Activated CD4-positive, CD25-positive, alpha-beta regulatory T cell treated with anti-CD3 and anti-CD28 coated beads, Interleukin-2, amount 50 U/mL, for 16 hours (primary cell): Measurements from ENCODE around the gene NABP1.

Experiments
- DNase-seq: peaks from one replicate; pipeline ENCODE4 v3.0.0-alpha.2; 2020; ENCODE audit warnings: low read depth, low spot score

NABP1 gene

DNA sequence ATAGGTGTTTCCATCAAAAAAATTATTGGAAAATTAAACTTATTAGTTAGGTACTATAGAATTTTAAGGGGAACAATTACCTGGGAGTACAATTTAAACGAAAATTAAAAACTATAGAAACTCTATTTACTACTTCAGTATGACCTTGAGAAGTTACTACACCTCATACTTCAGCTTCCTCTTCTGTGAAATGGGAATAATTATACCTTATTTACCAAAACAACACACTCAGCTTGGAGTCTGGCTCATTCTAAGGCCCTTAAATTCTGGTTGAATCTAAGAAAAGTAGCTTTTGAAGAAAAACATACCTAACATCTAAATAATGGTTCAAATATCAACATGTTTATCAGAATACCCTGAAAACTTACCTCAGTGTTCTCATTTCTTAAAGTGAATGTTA, 2.7 kb downstream of the NABP1 start:
- no peak for DNase-seq

DNA sequence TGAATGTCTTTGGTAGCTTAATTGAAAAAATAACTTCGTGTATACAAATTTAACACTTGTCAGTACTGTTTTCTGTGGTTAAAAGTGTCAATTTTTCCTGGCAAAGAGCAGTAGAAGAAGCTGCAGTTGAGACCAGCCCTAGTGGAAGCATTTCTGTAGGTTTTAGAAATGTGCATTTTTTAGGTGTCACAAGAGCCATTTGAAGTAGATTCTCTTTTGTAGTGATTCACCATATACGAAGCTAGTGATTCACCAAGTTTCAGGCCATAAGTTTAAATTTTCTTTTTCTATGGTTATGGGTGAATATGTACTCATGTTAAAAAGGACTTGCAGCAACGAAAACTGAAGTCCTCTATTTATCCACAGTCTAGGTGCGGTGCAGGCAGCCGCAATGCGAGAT, 4.2 kb downstream of the NABP1 start:
- no peak for DNase-seq

DNA sequence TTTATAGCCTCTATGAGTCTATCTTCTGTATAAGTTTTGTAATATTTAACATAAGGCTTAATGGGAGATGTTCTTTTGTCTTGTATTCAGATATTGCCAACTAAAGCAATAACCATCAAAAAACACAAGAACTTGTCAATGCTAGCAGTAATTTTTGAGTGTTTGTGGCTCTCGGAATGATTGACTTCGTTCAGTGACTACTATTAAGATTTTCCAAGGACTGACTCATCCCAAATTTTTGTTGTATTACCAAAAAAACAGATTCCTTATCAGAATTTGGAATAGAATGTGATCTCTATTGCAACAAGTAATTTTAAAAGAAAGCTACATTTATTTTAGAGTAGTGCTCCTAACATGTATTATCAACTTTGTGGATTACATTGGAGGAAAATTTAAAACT, 8.1 kb downstream of the NABP1 start:
- DNase-seq = no peak

DNA sequence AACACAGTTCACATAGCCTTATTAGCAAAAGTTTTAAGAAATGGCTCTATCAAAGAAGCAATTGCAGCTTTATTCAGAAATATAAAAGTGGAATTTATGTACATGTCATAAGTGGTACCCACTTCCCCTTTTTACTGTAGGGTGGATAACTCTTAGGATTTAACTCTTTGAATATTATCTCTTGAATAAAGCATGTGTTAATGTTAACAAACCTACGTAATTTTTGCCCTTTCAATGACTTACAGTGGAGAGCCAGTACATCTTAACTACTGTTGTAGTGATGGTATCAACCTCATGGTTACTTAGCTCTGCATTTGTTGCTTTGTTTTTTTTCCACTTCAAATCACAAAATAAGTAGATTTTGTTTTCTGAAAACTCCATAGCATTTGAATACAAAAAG, 8.8 kb downstream of the NABP1 start:
- no peak for DNase-seq

DNA sequence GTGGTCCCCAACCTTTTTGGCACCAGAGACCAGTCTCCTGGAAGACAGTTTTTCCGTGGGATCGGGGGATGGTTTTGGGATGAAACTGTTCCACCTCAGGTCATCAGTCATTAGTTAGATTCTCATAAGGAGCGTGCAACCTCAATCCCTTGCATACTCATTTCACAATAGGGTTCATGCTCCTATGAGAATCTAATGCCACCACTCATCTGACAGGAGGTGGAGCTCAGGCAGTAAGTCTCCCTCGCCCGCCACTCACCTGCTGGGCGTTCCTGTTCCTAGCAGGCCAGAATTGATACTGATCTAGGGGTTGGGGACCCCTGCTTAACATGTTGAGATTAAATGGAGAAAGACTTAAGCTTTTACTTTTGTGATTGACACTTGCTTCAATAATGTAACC, 9.9 kb downstream of the NABP1 start:
- DNase-seq = no peak

DNA sequence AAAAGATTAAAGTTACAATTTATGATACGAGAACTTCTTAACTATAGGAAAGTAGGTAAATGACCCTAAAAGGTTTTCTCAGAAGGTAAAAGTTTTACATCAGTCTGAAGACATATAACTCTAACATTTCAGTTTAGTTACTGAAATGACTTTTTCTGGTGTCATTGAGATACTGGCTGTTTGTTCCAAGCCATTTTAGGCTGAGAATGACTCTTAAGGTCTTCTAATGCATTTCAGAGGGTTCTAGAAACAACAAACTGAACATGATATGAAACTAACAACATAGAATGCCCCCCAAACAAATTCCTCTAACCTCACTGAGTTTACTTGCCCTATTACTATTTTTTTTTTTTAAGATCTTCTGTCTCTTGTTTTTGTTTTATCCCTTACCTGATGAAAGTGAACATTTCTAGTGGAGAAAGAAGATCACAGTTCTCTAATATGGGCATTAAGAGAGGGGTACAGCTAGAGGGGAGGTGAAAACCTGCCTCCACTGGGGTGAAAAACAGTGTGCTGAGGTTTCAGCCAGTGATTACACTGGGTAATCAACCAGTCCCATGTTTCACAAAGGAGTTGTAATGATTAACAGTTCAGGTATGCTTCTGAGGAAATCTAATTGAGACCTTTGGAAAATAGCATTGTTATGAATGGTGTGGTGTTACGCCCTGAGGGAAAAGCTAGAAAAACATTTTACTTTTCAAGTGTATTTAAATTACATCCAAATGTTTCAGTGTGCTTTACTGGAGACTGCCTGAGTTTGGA, 11.2 kb downstream of the NABP1 start:
- DNase-seq = no peak

DNA sequence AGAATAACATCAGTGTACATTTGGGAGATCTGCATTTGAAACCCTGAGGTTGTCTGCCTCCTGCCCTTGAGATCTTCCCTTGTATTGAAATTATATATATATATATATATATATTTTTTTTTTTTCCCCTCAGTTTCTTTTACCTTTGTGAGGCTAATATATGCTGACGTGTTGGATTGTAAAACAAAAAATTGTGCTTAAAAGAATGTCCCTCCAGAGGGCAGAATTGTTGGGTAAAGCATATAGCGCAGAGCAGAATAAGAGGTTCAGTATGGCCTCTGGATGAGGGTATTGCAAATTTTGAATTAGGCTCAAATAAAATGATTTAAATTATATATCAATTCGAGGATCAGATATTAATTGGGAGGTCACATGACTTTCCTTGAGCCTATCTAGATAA, 12.4 kb downstream of the NABP1 start:
- DNase-seq = no peak

DNA sequence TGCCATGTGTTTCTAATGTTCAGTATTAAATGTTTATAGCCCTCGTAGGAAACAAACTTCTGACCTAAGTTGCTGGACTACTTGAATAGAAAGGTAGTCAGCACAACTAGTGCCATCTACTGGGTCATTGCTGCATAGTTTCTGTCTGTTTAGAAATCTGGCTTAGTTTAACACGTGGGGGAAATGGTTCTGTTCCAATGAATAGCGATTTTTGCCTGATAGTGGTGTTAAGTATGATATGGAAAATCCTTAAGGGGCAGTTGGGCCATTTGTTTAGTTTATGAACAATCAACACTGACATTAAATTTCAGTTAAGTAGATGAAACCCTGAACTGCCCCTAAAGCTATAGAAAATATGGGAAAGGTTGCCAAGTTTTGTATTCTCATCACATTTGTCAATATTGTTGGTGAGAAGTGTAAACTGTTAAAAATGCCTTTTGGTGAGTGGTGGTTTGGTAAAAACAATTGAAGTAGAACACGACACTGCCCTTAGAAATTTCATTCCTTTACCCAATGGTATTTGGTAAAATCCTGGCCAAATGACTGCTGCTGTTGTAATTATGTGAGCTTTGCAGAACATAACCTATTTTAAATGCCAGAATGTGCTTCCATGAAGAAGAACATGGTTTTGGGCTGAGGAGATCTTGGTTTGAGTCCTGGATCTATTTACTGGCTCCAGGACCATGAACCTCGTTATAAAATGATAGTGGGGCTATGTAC, 13.2 kb downstream of the NABP1 start:
- peak; percentile 41 for DNase-seq

DNA sequence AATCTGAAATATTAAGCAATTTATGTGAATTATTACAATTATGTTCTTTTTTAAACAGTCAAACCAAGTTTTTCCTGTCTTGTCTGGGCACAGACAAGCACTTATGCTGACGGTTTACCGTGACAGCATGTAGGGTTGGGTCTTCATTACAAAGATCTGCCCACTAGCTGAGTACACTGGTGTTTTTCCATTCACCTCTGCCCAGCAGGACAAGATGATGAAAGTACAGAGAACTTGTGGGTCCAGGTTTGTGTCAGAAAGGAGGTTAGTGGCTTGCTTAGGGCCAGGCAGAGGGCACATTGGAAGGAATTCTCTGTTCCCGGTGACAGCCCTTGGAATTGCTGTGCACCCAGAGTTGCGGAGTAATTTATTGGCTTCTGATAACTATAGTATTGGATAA, 14.0 kb downstream of the NABP1 start:
- DNase-seq = no peak

DNA sequence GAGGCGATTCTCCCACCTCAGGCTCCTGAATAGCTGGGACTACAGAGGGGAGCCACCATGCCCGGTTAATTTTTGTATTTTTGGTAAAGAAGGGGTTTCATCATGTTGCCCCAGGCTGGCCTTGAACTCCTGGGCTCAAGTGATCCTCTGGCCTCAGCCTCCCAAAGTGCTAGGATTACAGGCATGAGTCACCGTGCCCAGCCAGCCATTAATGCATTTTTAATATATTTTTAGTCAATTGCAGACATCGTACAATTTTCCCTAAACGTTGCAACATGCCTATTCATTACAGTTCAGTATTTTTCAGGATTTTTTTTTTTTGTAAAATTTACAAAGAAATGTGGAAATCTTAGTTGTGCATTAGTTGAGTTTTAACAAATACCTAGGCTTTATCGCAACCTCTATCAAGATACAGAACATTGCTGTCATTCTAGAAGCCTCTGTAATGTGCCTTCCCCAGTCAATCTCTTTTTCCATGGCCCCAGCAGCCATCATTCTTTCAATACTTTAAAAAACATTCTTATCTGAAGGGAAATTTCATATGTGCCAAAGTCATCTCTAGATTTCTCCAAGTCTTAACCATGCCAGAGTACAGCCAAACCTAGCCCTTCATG, 14.7 kb downstream of the NABP1 start:
- no peak for DNase-seq

DNA sequence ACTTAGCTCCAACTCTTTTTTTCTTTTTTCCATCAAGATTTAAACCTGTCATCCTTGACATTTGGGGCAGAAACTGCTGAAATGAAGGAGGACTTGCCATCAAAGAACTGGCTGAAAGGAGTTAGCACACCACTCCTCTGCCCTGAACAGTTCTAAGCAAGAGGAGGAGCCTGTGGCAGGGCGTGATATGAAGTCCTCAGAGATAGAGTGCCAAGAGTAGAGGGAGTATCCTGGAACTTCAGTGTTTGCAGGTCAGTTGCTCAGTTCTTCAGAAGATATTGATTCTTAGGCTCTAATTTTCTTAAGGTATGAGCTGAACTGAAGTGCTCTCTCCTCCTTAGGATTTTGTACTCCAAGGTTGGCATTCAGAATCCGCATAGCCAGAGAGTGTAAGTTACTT, 15.2 kb downstream of the NABP1 start:
- no peak for DNase-seq

DNA sequence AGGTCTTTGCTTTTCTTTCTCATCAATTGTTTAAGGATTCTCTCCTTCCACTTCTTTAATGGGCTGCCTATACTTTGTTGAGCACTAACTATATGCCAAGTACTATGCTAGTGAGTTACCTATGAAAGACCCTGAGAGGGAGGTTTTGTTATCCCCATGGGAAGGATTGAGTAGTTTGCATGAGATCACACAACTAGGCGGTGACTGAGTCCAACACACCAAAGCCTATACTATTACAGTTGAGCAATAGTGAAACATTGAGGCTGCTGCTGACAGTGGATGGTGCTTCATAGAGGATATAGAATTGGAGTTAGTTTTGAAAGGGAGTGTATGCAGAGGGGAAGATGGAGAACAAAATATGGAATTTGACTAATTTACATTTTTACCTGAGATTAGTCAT, 15.8 kb downstream of the NABP1 start:
- DNase-seq = no peak

DNA sequence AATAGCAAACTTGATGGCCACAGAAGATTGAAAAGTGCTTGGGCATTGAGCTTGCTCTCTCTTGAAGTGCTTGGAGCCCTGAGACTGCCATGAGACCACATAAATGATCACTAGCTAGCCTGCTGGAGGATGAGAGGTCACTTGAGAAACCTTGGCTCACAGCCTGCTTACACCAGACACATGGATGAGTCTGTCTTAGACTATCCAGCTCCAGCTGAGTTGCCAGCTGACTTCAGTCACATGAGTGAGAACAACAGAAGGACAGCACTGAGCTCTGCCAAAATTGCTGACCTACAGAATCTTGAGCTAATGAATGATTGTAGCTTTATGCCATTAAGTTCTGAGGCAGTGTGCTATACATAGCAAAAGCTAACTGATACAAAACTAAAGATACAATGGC, 18.1 kb downstream of the NABP1 start:
- DNase-seq = no peak

DNA sequence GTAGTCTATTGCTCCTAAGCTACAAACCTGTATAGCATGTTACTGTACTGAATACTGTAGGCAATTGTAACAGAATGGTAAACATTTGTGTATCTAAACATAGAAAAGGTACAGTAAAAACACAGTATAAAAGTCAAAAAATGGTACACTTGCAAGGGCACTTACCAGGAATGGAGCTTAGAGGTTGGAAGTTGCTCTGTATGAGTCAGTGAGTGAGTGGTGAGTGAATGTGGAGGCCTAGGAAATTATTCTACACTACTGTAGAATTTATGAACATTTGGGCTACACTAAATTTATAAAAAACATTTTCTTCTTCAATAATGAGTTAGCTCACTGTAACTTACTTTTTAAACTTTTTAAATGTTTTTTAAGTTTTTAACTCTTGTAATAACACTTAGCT, 19.0 kb downstream of the NABP1 start:
- no peak for DNase-seq

DNA sequence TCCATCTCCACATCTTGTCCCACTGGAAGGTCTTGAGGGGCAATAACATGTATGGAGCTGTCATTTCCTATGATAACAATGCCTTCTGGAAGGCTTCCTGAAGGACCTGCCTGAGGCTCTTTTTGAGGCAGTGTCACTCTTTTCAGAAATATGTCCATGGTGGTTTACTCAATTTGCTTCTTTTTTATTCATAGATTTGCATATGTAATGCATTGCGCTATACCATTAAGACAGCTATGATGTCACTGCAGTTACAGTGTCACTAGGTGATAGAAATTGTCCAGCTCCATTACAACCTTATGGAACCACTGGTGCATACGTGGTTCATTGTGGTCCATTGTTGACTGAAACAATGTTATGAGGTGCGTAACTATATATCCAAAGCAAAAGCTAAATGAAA, 19.9 kb downstream of the NABP1 start:
- no peak for DNase-seq

DNA sequence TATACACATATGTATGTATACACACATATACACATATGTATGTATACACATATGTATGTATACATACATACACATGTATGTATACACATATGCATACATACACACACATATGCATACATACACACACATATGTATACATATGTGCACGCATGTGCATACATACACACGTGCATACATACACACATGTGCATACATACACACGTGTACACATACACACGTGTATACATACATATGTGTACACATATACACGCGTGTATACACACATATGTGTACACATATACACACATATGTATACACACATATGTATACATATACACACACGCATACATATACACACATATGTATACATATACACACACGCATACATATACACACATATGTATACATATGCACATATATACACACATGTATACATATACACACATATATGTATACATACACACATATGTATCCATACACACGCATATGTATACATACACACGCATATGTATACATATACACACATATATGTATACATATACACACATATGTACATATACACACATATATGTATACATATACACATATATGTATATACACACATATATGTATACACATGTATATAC, 21.5 kb downstream of the NABP1 start:
- DNase-seq = no peak

DNA sequence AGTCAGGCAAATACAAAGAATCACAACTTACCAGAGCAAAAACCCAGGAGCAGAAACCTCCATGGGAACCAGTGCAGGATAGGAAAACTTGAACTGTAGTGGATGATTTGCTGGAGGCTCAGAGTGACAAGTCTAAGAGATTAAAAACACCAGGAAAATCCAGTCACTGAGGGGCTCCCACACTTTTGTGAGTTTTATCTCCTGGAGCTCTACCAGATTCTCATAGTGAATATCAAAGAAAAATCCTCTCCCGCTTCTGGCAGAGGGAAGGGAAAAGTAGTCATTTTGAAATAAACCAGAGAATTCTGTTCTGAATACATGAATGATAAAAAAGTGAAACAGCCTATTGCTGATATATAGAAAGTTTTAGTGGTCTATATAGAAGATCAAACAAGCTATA, 23.1 kb downstream of the NABP1 start:
- DNase-seq = no peak

DNA sequence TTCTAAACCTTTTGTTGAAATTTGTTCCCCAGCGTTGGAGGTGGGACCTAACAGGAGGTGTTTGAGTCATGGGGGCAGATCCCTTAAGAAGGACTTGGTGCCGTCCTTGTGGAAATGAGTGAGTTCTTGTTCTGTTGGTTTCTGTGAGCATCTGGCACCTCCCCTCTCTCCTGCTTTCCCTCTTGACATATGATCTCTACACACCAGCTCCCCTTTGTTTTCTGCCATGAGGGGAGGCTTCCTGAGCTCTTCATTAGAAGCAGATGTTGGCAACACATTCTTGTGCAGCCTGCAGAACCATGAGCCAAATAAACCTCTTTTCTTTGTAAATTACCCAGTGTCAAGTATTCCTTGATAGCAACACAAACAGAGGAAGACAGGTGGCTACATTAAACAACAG, 23.8 kb downstream of the NABP1 start:
- no peak for DNase-seq

DNA sequence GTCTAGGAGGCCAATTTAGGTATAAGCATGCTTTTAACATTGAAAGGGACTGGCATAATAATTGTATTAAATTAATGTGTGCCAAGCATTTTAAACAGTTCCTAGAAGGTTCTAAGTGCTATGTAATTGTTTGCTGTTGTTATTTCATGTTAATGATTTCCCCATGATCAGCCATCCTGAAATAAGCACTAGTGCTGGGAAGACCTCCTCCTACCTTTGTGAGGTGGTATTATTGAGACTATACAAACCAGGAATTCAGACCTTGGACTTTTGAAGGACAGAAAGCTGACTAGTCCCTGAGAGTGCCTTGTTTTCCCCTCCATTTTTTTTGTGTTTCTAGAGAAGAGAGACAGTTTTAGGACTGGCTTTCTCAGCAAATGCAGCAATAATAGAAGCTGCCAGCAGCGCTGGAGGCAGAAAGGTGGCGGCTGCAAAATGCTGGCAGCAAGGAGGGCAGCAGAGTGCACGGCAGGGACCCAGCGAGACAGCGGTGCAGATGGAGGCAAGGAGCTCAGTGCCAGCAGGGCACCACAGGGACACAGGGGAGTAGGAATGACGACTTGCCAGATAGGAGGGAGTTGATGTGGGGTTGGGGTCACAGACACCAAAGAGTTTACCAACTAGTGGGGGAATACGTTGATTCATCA, 25.3 kb downstream of the NABP1 start:
- no peak for DNase-seq

DNA sequence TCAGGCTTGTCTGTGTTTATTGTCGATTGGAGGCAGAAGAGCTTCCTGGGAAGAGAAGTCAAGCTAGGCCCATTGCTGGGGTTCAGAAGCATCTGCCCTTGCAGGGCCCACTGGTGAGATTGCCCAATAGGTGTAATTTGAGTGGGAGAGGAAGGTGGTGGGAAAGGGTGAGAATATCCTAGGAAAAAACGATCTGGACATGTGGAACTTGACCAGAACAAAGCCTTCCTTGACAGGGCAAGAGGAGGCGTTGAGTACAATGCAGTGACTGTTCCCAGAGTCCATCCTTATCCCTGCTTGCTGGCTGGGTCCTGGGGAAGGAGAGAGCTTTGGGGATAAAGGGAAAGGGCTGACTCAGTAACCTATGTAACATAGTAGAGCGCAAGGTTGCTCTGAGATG, 27.1 kb downstream of the NABP1 start:
- DNase-seq = no peak

DNA sequence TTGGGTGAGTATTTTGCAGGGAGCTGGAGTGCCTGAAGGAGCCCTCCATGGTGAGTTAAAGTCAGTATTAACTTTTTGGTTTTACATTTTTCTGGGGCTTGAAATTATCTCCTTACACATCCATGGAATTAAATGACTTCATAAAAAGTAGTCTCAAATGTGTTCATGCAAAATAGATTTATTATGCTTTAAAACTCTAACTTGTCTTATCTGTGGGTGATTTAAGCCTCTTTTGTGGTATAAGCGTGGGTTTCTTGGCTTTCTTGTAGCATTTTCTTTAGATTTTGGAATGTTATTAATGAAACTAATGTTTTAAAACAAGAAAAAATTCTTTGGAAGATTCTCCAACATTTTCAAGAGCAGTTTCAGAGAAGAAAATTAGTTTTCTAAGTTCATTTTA, 27.8 kb downstream of the NABP1 start:
- DNase-seq = no peak

DNA sequence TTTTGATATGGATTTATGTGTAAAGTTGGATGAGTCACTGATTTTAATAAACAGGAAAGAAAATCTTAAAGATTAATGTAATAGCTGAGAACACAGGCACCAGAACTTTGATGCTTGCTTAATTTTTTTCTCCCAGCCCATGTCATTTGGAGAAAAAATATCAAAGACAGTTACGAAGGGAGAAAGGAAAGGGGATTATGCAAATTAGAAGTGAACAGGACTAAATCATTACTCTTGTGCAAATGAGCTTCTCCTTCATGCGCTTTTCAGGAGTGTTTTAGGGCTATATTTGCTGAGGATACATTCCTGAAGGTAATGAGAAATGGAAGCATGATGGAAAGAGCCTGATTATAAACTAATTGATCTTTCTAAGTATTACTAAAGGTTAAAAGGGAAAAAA, 28.9 kb downstream of the NABP1 start:
- no peak for DNase-seq
